Lung (tissue), 12 donors: ENCODE data around the gene CSMD2. TPM values are rescaled to one million over a fixed set of nuclear protein-coding genes. Genes with fewer than 3 reads are reported as not detected.

ENCODE experiments used
- ATAC-seq: fragments of 200-7000 bp; cut with Tn5 transposase; one replicate; pipeline ENCODE4 v1.9.1; 2020; ENCODE audit warnings: moderate number of reproducible peaks; ENCODE audit not compliant: insufficient read depth, low FRiP score
- DNase-seq, 3 donors: peaks; one replicate each; pipeline ENCODE4 v3.0.0-alpha.2; 2013 to 2017
- H3K27ac ChIP-seq, 2 donors: one replicate each; pipeline ENCODE4 v1.5.1; 2013; ENCODE audit warnings: mild to moderate bottlenecking in 2 of 2, moderate library complexity in 2 of 2, control low read depth in 1 of 2, inconsistent platforms in 1 of 2, low read depth in 1 of 2, low read length in 1 of 2
- H3K27me3 ChIP-seq, 3 donors: one replicate each; pipeline ENCODE4 v1.5.1; 2013; ENCODE audit warnings: low read length in 2 of 3; ENCODE audit not compliant: control insufficient read depth in 3 of 3, insufficient read depth in 3 of 3
- H3K36me3 ChIP-seq, 4 donors: one replicate each; pipeline ENCODE4 v1.5.1; 2013; ENCODE audit warnings: low read length in 4 of 4, mild to moderate bottlenecking in 1 of 4, moderate library complexity in 1 of 4; ENCODE audit not compliant: control insufficient read depth in 4 of 4, insufficient read depth in 4 of 4
- H3K4me1 ChIP-seq, 5 donors: one replicate each; pipeline ENCODE4 v1.5.1; 2013; ENCODE audit warnings: low read length in 5 of 5, mild to moderate bottlenecking in 2 of 5, moderate library complexity in 1 of 5; ENCODE audit not compliant: control insufficient read depth in 5 of 5, insufficient read depth in 5 of 5
- H3K4me3 ChIP-seq: one replicate; pipeline ENCODE4 v1.5.1; 2013; ENCODE audit warnings: mild to moderate bottlenecking, control low read depth, moderate library complexity
- H3K9ac ChIP-seq, 2 donors: one replicate each; pipeline ENCODE4 v1.5.1; 2013; ENCODE audit warnings: low read length in 2 of 2, control low read depth in 1 of 2; ENCODE audit not compliant: insufficient read depth in 1 of 2
- H3K9me3 ChIP-seq, 4 donors: one replicate each; pipeline ENCODE4 v1.5.1; 2013; ENCODE audit warnings: low read length in 3 of 4, mild to moderate bottlenecking in 1 of 4, moderate library complexity in 1 of 4; ENCODE audit not compliant: control insufficient read depth in 4 of 4, insufficient read depth in 3 of 4
- WGBS, 2 donors: extraction: QIAGEN DNeasy Blood & Tissue Kit; methylation state at CpG; one replicate each; pipeline ENCODE4 v1.1.7; 2013; 5-methylcytosine and 5-hydroxymethylcytosine counted together
- polyA plus RNA-seq, 2 donors: library from polyadenylated mRNA; stranded (reverse); fragments of 200-250 nt; gene quantifications; one replicate each; pipeline ENCODE4 v1.2.1, GENCODE V29; 2013
- total RNA-seq, 2 donors: library from RNA; depleted of rRNA in 1 of 2; stranded (reverse); fragments of >200 nt in 1 of 2; gene quantifications; one replicate each; pipeline ENCODE4 v1.2.1, GENCODE V29; 2014 to 2021
- TF ChIP-seq, protein P1 (sequence below): IDR thresholded peaks from 2 replicates; pipeline ENCODE4 v1.5.1; 2012; ENCODE audit warnings: mild to moderate bottlenecking; ENCODE audit errors: control extremely low read depth, extremely low read depth
- donor health status: control.
- donor health status: control.
- donor health status: Bipolar disorder and iron deficiency.
- donor health status: healthy.
- donor health status: DM: yes; HTN: yes; CAD: no.

The CSMD2 gene
- total and polyA plus RNA-seq, 4 donors: 0.11 to 1.2 (median 0.39) TPM

GRCh38 chr1:34070201-34070836, 94.7 kb downstream of the CSMD2 start:
- DNase-seq (no peak), ATAC-seq (no peak)
- peaks cover 0 to 4% (median 0%) of the 10 kb centered on the region in 4 donors for H3K9me3 ChIP-seq
- H3K36me3 ChIP-seq: no peaks in the 10 kb centered on the region
- TF ChIP-seq, protein P1, sequence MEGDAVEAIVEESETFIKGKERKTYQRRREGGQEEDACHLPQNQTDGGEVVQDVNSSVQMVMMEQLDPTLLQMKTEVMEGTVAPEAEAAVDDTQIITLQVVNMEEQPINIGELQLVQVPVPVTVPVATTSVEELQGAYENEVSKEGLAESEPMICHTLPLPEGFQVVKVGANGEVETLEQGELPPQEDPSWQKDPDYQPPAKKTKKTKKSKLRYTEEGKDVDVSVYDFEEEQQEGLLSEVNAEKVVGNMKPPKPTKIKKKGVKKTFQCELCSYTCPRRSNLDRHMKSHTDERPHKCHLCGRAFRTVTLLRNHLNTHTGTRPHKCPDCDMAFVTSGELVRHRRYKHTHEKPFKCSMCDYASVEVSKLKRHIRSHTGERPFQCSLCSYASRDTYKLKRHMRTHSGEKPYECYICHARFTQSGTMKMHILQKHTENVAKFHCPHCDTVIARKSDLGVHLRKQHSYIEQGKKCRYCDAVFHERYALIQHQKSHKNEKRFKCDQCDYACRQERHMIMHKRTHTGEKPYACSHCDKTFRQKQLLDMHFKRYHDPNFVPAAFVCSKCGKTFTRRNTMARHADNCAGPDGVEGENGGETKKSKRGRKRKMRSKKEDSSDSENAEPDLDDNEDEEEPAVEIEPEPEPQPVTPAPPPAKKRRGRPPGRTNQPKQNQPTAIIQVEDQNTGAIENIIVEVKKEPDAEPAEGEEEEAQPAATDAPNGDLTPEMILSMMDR: no peak
- WGBS, 2 donors: 66 to 67% methylated on average over 5 of the region's 5 CpGs
- no peaks in the 10 kb centered on the region for H3K27me3 ChIP-seq
- H3K4me1 ChIP-seq: no peaks in the 10 kb centered on the region
- H3K9ac ChIP-seq: no peak overlapping the region
- no peak overlapping the region for H3K27ac ChIP-seq
- H3K4me3 ChIP-seq: no peak overlapping the region

GRCh38 chr1:34066981-34067603, 97.9 kb downstream of the CSMD2 start:
- ATAC-seq: no peak
- 89 to 90% methylated on average over 5 of the region's 5 CpGs for WGBS, 2 donors

GRCh38 chr1:34066166-34066565, 98.9 kb downstream of the CSMD2 start:
- WGBS, 2 donors: 43 to 51% methylated on average over 6 of the region's 6 CpGs
- ATAC-seq: no peak

More at GRCh38 chr1:34066981-34067603, 97.9 kb downstream of the CSMD2 start:
- TF ChIP-seq, protein P1: no peak
- H3K4me1 ChIP-seq: peaks cover 0 to 3% (median 0%) of the 10 kb centered on the region in 5 donors
- H3K36me3 ChIP-seq: no peaks in the 10 kb centered on the region
- no peak overlapping the region for H3K9ac ChIP-seq
- H3K9me3 ChIP-seq: peaks cover 0 to 2% (median 0%) of the 10 kb centered on the region in 4 donors
- H3K27ac ChIP-seq: no peak overlapping the region
- DNase-seq: no peak
- H3K27me3 ChIP-seq: no peaks in the 10 kb centered on the region
- no peak overlapping the region for H3K4me3 ChIP-seq

More at GRCh38 chr1:34066166-34066565, 98.9 kb downstream of the CSMD2 start:
- DNase-seq: no peak
- TF ChIP-seq, protein P1: no peak
- no peaks in the 10 kb centered on the region for H3K36me3 ChIP-seq
- no peaks in the 10 kb centered on the region for H3K27me3 ChIP-seq
- no peak overlapping the region for H3K9ac ChIP-seq
- no peak overlapping the region for H3K27ac ChIP-seq
- peaks cover 0 to 3% (median 0%) of the 10 kb centered on the region in 5 donors for H3K4me1 ChIP-seq
- no peak overlapping the region for H3K4me3 ChIP-seq
- peaks cover 0 to 2% (median 0%) of the 10 kb centered on the region in 4 donors for H3K9me3 ChIP-seq
